ENCODE data around the gene INO80C.
A peak's percentile ranks its signal among the peaks of the same experiment; 100 is the strongest.

Gene INO80C, protein sequence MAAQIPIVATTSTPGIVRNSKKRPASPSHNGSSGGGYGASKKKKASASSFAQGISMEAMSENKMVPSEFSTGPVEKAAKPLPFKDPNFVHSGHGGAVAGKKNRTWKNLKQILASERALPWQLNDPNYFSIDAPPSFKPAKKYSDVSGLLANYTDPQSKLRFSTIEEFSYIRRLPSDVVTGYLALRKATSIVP

DNA sequence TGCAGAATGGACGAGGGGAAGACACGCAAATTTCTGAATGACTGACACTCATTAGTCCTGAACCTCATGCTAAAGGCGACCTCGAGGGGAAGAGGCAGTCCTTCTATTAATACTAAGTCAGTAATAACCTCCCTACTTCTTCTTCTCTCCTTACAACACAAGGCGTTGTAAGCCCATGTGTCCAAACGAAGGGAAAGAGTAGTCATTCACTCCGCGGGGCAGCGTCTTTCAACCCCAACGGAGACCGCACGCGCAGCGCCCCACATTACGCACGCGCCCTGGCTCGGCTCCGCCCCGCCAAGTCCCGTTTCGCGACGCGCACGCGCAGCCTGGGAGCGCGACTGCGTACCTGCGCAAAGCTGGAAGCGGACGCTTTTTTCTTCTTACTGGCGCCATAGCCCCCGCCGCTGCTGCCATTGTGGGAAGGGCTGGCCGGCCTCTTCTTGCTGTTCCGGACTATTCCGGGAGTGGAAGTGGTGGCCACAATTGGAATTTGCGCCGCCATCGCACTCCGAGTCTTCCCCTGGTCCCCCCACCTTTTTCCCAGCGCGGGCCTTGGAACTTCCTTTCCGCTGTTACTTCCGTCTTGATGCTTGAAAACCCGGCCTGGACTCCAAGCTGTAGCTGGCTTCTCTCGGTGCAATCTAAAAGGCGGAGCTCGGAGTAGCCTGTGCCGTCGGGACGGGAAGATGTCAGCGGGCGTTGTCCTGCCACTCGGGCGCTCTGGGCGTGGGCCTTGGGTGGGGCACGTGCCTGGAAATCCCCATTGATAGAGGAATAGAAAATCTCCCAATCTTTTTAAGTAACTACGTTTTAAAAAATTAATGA is at the start of gene INO80C:
INO80C (minus strand) TSS at position 591 of the 828 bp plus-strand sequence; CDS start at position 505, 86 bp downstream.
- peak; percentile 94 for DNase-seq

GRCh38 chr18:35547008-35547605 is 49.3 kb upstream of the INO80C start:
- no peak for DNase-seq

DNA sequence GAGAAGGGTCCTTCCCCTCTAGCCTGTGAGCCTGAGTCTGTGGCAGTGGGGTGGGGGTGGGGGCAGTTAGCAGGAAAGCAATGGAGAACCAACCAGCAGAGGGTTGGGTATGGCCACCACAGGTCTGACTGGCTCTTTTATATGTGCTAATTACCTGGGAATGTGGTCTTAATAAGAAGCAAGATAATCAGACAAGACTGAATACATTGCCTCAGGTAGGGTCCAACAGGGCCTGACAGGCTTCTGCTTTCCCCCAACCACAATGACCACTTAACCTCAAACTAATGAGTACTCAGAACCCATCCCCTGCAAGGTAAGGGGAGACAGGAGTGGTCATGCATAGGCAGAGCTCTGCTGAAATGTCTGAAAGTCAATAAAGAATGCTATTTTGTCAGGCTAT is 44.6 kb upstream of the INO80C start:
- DNase-seq = no peak

DNA sequence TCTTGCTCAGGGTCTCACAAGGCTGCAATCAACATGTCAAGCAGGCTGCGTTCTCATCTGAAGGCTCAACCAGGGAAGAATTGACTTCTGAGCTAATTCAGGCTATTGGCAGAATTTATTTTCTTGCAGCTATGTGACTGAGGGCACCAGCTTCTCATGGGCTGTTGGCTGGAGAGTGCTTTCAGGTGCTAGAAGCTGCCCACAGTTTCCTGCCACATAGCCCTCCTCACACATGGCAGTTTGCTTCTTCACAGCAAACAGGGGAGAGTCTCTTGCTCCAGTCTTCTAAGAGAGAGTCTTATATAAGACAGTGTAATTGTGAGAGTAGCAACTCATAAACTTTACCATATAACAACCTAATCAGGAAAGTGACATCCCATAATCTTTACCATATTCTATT is 37.5 kb upstream of the INO80C start:
- no peak for DNase-seq

DNA sequence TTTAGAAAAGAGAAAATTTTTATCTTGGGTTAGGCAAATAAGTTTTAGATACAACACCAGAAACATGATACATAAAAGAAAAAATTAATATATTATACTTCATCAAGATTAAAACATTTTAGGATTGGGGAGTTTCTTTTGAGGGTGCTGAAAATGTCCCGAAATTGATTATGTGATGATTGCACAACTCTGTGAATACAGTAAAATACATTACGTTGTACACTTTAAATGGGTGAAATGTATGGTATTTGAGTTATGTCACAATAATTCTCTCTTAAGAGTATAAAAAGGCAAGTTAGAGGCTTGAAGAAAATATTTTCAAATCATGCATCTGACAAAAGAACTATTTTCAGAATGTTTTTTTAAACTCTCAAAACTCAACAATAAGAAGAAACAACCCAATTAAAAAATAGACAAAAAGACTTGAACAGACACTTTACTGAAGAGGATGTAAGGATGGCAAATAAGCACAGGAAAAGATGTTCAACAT is 36.2 kb upstream of the INO80C start:
- DNase-seq = no peak

- no peak for DNase-seq
Observed at GRCh38 chr18:35528749-35529274, 31.1 kb upstream of the INO80C start.

- DNase-seq = no peak
Observed at GRCh38 chr18:35526495-35527059, 28.8 kb upstream of the INO80C start.

GRCh38 chr18:35525795-35526494 is 28.2 kb upstream of the INO80C start:
- peak; percentile 4 for DNase-seq

DNA sequence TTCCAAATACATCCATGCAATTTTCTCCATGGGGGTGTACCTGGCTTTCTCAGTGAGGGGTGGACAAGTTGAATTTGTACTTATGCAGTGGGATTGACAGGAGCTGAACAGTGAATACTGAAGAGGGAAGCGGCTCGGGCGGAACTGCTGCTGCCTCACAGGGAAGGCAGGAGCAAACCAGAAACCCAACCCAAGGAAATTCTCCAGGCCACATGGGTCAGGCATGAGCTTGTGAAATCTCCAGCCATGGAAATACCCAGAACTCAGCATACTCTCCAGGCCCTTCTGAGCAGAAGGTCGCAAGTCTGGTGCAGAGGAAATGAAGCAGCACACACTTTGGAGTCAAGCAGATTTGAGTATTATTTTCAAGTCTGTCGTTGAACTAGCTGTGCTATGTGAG is 26.5 kb upstream of the INO80C start:
- no peak for DNase-seq

- DNase-seq = no peak
Observed at GRCh38 chr18:35522130-35522959, 24.6 kb upstream of the INO80C start.

DNA sequence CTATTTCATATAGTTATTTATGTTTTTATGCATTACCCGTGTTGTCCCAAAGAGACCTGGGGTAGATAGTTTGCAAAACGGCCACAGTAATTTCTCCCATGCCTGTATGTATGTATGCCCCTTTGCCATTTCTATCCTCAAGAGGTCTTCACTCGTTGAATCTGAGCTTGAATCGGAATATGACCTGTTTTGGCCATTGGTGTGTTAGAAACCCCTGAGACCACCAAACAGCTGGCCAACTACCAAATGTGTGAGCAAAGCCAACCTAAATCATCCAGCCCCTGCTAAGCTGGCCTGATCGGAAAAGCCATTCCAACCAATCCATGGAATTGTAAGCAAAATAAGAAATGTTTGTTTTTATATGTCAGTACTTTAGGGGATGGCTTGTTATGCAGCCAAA is 23.4 kb upstream of the INO80C start:
- no peak for DNase-seq

GRCh38 chr18:35519148-35519899 is 21.6 kb upstream of the INO80C start:
- no peak for DNase-seq

- no peak for DNase-seq
Observed at GRCh38 chr18:35517715-35518114, 20.0 kb upstream of the INO80C start.

GRCh38 chr18:35516789-35517188 is 19.0 kb upstream of the INO80C start:
- no peak for DNase-seq

DNA sequence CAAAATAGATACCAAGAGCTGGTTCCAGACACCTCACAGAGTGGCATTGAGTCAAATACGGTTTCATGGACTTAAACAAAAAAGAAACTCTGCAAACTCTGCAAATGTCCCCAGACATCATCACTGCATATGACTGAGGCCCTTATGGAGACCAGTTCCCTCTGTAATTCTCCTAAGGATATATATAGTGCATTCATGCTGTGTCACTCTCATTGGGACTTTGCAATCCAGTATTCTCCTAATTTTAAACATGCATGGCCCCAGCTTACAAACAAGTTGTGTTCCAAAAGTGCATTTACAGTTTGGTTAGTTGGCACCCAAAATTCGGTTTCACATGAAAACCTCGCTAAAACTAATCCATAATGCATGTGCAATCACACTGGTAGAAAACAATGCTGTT is 18.6 kb upstream of the INO80C start:
- DNase-seq = no peak

DNA sequence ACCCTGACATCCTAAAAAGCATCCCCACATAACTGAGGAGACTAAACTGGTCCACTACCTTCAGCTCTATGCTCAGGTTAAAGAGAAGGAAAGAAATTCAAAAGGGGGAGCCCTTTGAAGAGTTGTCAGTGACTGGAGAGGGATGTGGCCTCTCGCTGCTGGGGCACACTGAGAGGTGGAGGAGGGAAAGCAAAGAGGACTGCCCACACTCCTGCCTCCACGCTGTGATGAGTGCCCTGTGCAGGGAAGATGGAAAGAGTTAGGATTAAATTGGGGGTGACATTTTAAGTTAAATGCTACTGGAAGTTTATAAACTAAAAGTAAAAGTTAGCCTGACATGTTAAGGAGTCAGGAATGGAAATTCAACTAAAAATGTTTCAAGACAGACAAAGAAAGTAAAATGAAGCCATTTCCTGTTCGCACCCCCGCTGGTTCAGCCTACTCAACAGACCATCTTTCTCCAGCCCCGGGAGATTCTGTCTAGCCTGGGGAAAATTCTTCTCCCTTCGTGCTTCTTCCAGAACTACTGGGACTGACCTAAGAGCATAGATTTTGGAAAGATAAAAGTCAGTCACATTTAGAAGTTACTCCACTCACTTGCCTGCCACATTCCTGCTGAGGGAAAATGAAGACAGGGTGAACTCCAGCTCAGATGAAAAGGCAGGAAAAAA is 17.8 kb upstream of the INO80C start:
- DNase-seq = no peak

GRCh38 chr18:35514752-35515459 is 17.1 kb upstream of the INO80C start:
- DNase-seq = no peak

DNA sequence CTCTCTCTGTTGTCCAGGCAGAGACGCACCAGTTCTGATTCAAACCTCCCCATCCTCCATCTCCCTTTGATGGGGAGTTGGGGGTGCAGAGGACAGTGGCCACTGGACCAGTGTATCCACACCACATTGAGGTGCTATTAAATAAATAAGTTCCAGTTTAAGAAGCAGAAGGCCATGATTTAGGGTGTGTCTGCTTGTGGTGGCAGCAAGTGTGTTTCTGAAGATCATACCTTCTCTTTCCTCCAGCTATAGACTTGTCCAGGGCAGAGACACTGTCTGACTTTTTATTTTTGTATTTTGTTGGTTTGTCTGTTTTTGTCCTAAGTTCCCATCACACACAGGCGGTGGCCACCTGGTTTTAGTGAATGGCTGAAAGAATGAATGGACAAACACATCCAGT is 16.5 kb upstream of the INO80C start:
- DNase-seq = no peak

DNA sequence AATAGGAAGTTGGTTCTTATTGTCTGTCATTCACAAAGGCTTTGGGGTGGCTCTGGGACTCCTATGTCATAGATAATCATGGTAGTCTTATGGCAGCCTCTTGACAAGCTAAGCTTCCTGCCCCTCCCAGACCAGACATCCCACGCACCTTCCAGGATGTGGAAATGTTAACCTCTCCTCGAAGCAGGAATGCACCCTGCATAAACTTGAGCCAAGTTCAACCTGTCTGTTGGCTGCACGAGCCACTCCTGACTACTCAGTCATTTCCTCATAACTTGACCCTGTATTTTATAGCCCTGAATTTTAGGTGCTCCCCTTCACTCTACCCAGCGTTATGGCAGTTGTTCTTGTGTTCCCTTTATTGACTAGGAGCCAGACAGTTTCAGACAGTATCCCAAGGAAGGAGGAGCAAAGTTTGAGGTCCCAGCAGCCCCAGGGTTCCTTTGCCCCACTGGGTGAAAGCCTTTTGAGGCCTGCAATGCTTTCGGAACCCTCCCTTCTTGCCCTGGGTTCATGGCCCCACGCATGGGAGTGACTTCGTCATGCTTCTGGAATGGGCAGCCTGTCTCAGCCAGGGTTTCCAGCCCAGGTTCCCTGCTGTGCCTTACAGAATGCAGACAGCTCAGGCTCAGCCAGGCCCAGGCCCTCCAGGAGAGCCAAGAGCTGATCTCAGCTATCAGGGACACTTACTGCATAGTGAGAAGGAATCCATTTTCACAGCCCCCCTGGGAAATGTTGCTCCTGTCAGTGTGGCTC is 15.6 kb upstream of the INO80C start:
- no peak for DNase-seq
